GM12878 (cell line): ENCODE data around the gene XPNPEP1. TPM values are rescaled to one million over a fixed set of nuclear protein-coding genes. Genes with fewer than 3 reads are reported as not detected.

Source experiments
- ATAC-seq: fragments of 200-7000 bp; cut with Tn5 transposase; 3 replicates; pipeline ENCODE4 v1.9.1; 2020; ENCODE audit warnings: mild to moderate bottlenecking, moderate library complexity
- BruUV-seq: library from RNA; stranded (reverse); fragments of 400-500 nt; replicated peaks from 2 replicates; lab custom pipeline; 2021; lab: Mats Ljungman, UMichigan
- CTCF ChIA-PET: fragments of 300-600 bp; sonication (Branson Sonifier 250); formaldehyde crosslinking; extraction: SDS; loops from one replicate; lab custom pipeline; 2021; ENCODE audit warnings: inconsistent platforms; lab: Yijun Ruan, JAX
- POLR2A ChIA-PET: fragments of 350-600 bp; formaldehyde crosslinking; extraction: SDS; loops from one replicate; lab custom pipeline; 2021; ENCODE audit warnings: inconsistent platforms; lab: Charles Lee
- RAD21 ChIA-PET: fragments of 300-600 bp; sonication (Branson Sonifier 250); formaldehyde crosslinking; loops from one replicate; lab custom pipeline; 2023; ENCODE audit warnings: antibody characterized with exemption; ENCODE audit not compliant: unreplicated experiment; lab: Charles Lee
- SMC1A ChIA-PET: fragments of 300-600 bp; sonication (Branson Sonifier 250); formaldehyde crosslinking; loops from one replicate; lab custom pipeline; 2023; ENCODE audit not compliant: unreplicated experiment, uncharacterized antibody; lab: Charles Lee
- DNase-seq: peaks from one replicate; pipeline ENCODE4 v3.0.0-alpha.2; 2011; ENCODE audit warnings: low read depth, low spot score
- FAIRE-seq: peaks from 3 replicates; lab custom pipeline; 2011; peaks lifted over from hg19 to GRCh38; lab: Jason Lieb, UNC
- H2AFZ ChIP-seq: 2 replicates; pipeline ENCODE4 v1.6.0; 2011; ENCODE audit warnings: low read depth, low read length, control low read depth; ENCODE audit not compliant: control insufficient read depth
- H3K27ac ChIP-seq: 2 replicates; pipeline ENCODE4 v1.5.1; 2011; ENCODE audit warnings: control low read depth; ENCODE audit not compliant: control insufficient read depth, insufficient read depth
- H3K27me3 ChIP-seq, 2 experiments: replicated peaks in 1 of 2; 2 replicates each; pipeline versions ENCODE4 v1.6.0 to v1.6.1; 2011; ENCODE audit warnings: low read length in 1 of 2; ENCODE audit not compliant: control insufficient read depth in 2 of 2, insufficient read depth in 2 of 2
- H3K36me3 ChIP-seq, 2 experiments: 2 replicates each; pipeline ENCODE4 v1.5.1; 2011; ENCODE audit warnings: low read length in 1 of 2; ENCODE audit not compliant: control insufficient read depth in 2 of 2, insufficient read depth in 2 of 2
- H3K4me1 ChIP-seq: 2 replicates; pipeline ENCODE4 v1.6.1; 2011; ENCODE audit warnings: mild to moderate bottlenecking, low read length, moderate library complexity, mixed read lengths; ENCODE audit not compliant: control insufficient read depth, insufficient read depth
- H3K4me2 ChIP-seq: 2 replicates; pipeline ENCODE4 v1.6.0; 2011; ENCODE audit warnings: control low read depth; ENCODE audit not compliant: control insufficient read depth, insufficient read depth
- H3K4me3 ChIP-seq: fragments of 200-600 bp; sonication (generic); 2 replicates; pipeline ENCODE4 v1.5.1; 2016
- H3K79me2 ChIP-seq: 2 replicates; pipeline ENCODE4 v1.6.0; 2011; ENCODE audit warnings: low read length; ENCODE audit not compliant: control insufficient read depth, insufficient read depth
- H3K9ac ChIP-seq: 2 replicates; pipeline ENCODE4 v1.8.0; 2011; ENCODE audit warnings: low read length, control low read depth, mixed read lengths; ENCODE audit not compliant: control insufficient read depth, insufficient read depth
- H3K9me3 ChIP-seq: replicated peaks from 3 replicates; pipeline ENCODE4 v1.5.1; 2011; ENCODE audit warnings: mild to moderate bottlenecking, low read length; ENCODE audit not compliant: control insufficient read depth, insufficient read depth
- H4K20me1 ChIP-seq: 2 replicates; pipeline ENCODE4 v1.6.0; 2011; ENCODE audit not compliant: control insufficient read depth, insufficient read depth
- CTCF ChIP-seq, 3 experiments: IDR thresholded peaks in 2 of 3; conservative IDR thresholded peaks in 1 of 3; 2 replicates each; pipeline ENCODE4 v1.5.1; 2011; ENCODE audit warnings: low read depth in 3 of 3, low read length in 3 of 3, mild to moderate bottlenecking in 3 of 3, control low read depth in 2 of 3, moderate library complexity in 2 of 3, inconsistent platforms in 1 of 3, mixed read lengths in 1 of 3; ENCODE audit not compliant: control insufficient read depth in 2 of 3, insufficient read depth in 1 of 3; ENCODE audit errors: extremely low read depth in 1 of 3
- FOXK2 ChIP-seq: fragments of 450-650 bp; IDR thresholded peaks from 2 replicates; pipeline ENCODE4 v1.6.1; 2017; ENCODE audit warnings: mild to moderate bottlenecking, moderate library complexity
- MTA3 ChIP-seq: IDR thresholded peaks from 2 replicates; pipeline ENCODE4 v1.6.1; 2012; ENCODE audit warnings: low read length, inconsistent platforms, borderline replicate concordance
- WGBS: methylation state at CpG from one replicate; pipeline ENCODE4 v1.1.6; 2016; ENCODE audit warnings: low lambda C conversion rate; ENCODE audit not compliant: insufficient replicate concordance, insufficient coverage; ENCODE audit errors: missing lambda C conversion rate; 5-methylcytosine and 5-hydroxymethylcytosine counted together
- in situ Hi-C: fragments of 300-500 bp; cut with MboI; formaldehyde crosslinking; loops from 9 replicates; pipeline ENCODE4 v1.14.3; 2018; ENCODE audit warnings: mixed read lengths
- intact Hi-C: fragments of 100-400 bp; cut with micrococcal nuclease; formaldehyde crosslinking; loops from one replicate; pipeline ENCODE4 v1.14.2; 2022; ENCODE audit not compliant: unreplicated experiment
- polyA plus RNA-seq, 11 experiments: library from polyadenylated mRNA; depleted of rRNA in 4 of 11; unstranded in 6 of 11; stranded (reverse) in 5 of 11; fragments of >200 nt; fragmentation: Nextera tagmentation in 4 of 11; fragmentation: Illumina TruSeq in 1 of 11; extraction: Ambion mirVana in 4 of 11; extraction: Trizol in 1 of 11; gene quantifications; 1 replicate in 1 of 11; 2 replicates in 10 of 11; pipeline versions ENCODE4 v1.2.1 to v1.2.3, GENCODE V29; 2011 to 2016; ENCODE audit warnings: inconsistent platforms in 2 of 11, missing spikeins in 2 of 11, low read depth in 1 of 11
- total RNA-seq, 4 experiments: library from RNA; depleted of rRNA in 3 of 4; stranded (reverse); fragments of >200 nt in 3 of 4; fragmentation: Illumina TruSeq in 1 of 4; extraction: Trizol in 1 of 4; gene quantifications; 2 replicates each; pipeline versions ENCODE4 v1.2.1 to v1.2.3, GENCODE V29; 2013 to 2021

Gene XPNPEP1
- total and polyA plus RNA-seq, 10 of the 15 experiments (the other 5 are each of a cell fraction or from before 2014, with no cell fraction given), result 22.7 to 108 (median 43.5) TPM

- CTCF ChIA-PET, result interaction anchor here (1.1 kb wide), 1 partner anchor 41 kb away, joined by 3 read pairs; no protein-coding TSS in a partner anchor
- intact Hi-C loops (no loop called here), in situ Hi-C loops (no loop called here)
- no TSS peak for BruUV-seq
- no peaks in the 10 kb centered on the region for H3K9me3 ChIP-seq
- no peak for FAIRE-seq
- H3K4me3 ChIP-seq, result no peak overlapping the region
- TF ChIP-seq MTA3 (no peak), FOXK2 (no peak), CTCF (IDR thresholded peaks at IDR 0.05 in 2 of 3, conservative IDR thresholded peaks at IDR 0.05 in 1 of 3; ENCODE audit: control insufficient read depth in 2 of 3, extremely low read depth in 1 of 3, insufficient read depth in 1 of 3, low read depth in 3 of 3, low read length in 3 of 3) (no peak)
- no peak for DNase-seq
- H3K79me2 ChIP-seq, result peaks cover 30% of the 10 kb centered on the region
- H3K36me3 ChIP-seq, result no peaks in the 10 kb centered on the region
- no peak for ATAC-seq
- POLR2A ChIA-PET, result no interaction called here
- H3K4me1 ChIP-seq, result peaks cover 7% of the 10 kb centered on the region
- H3K27ac ChIP-seq, result no peak overlapping the region
- 74% methylated on average over 5 of the region's 5 CpGs for WGBS
- H2AFZ ChIP-seq, result no peak overlapping the region
- no peak overlapping the region for H3K9ac ChIP-seq
- SMC1A ChIA-PET, result interaction anchor here (0.8 to 2.2 kb wide), 4 partner anchors 12 to 41 kb away, joined by 3 to 7 read pairs (median 4); no protein-coding TSS in a partner anchor
- RAD21 ChIA-PET, result no interaction called here
- no peaks in the 10 kb centered on the region; the same call in 1 of the 2 replicates for H4K20me1 ChIP-seq
- H3K4me2 ChIP-seq, result no peak overlapping the region
- no peaks in the 10 kb centered on the region; a peak in 1 of 4 replicates for H3K27me3 ChIP-seq
Observed at GRCh38 chr10:109924967-109925620, 1.8 kb upstream of the XPNPEP1 start.
